ENCODE measurements around the gene WDR38.

Gene WDR38

GRCh38 chr9:124886461-124886860 is 33.2 kb downstream of the WDR38 start:
- DNase-seq, result no peak

GRCh38 chr9:124886866-124887492 is 33.7 kb downstream of the WDR38 start:
- no peak for DNase-seq

DNA sequence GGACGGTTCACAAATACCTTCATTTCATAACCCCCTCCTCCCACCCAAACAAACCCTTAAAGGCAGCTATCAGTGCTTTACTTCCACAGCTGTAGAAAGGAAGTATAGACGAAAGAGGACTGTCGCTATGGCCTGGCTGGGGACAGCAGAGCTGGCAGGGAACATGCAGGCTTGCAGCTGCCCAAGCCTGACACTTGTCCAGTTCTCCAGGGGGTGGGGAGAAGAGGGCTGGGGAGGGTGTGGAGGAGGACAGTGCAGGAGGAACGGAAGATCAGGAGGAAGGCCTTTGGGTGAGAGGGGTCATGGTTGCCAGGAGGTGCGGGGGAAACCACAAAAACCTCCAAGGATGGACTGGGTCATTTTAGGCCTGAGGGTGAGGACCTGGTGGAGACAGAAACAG is 34.6 kb downstream of the WDR38 start:
- no peak for DNase-seq

DNA sequence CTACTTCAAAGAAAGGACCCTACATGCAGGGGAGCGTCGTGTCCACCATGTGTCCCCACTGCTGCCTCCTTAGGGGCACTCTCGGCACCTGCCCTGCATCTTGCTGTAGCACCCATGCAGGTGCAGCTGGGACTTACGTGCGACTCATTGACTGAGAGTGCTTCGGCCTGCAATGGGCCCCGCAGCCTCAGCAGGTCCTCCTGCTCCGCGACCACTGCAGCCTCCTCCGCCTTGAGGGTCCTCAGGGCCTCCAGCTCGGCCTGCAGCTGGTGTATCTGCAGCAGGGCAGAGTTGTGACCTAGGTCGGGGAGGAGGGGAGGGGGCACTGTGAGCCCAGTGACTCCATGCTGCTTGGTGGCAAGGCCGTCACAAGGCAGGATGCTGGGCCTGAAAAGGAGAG is 35.7 kb downstream of the WDR38 start:
- no peak for DNase-seq

DNA sequence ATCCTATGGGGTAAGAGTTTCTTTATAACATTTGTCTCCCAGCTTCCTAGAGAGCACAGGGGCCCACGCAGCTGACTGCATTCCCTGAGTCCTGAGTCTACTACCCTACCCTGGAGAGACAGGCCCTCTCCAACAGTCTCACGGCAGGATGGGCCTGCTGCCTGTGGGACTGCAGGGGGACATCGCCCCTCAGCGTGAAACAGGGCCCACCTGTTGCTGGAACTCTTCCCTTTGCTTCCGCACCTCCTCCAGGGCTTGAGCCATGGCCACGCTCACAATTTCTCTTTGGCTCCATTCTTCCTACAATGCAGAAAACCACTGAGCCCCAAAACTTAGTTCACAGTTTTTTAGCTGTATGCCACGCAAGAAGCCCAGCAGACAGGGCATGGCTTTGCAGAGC is 36.9 kb downstream of the WDR38 start:
- no peak for DNase-seq

DNA sequence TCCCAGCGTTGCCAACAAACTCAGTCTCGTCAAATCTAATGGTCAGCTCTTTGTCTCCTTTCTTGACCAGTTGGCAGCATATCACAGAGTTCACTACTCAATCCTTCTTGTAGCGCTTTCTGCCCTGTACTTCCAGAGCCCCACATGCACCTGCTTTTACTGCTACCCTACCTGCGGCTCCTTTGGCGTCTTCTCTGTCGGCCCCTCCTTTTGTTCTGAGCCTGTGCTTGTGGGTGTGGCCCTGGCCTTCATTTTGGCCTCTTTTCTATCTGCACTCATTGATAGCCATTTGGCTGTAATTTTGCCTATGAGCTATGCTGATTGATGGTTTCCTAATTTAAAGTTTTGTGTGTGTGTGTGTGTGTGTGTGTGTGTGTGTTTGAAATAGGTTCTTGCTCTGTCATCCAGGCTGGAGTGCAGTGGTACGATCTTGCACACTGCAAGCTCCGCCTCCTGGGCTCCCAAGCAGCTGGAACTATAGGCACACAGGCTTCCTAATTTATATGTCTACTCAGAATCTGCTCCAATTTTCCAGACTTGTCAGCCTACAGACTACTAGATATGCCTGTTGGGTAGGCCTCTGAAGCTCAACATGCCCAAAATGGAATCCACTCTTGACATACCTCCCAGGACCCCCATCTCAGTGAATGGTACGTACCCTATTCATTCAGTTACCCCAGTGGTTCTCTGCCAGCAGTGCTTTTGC is 40.9 kb downstream of the WDR38 start:
- DNase-seq, result no peak

DNA sequence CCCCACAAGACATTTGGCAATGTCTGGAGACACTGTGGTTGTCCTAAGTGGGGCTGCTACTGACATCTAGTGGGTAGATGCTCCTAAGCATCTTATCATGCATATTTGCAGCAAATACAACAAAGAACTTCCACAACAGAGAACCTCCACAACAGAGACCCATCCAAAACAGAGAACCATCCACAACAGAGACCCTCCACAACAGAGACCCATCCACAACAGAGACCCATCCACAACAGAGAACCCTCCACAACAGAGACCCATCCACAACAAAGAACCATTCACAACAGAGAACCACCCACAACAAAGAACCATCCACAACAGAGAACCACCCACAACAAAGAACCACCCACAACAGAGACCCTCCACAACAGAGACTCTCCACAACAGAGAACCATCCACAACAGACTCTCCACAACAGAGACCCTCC is 41.5 kb downstream of the WDR38 start:
- DNase-seq, result no peak

- no peak for DNase-seq
Measured at GRCh38 chr9:124897570-124898460, 44.6 kb downstream of the WDR38 start.

GRCh38 chr9:124899845-124900244 is 46.6 kb downstream of the WDR38 start:
- DNase-seq, result no peak

- DNase-seq, result no peak
Measured at GRCh38 chr9:124906966-124907365, 53.7 kb downstream of the WDR38 start.
